ENCODE data around the gene MTHFR.

- TF ChIP-seq CTCF (IDR thresholded peaks at IDR 0.05; ENCODE audit: insufficient read depth, low read length) (no peak), REST (IDR thresholded peaks at IDR 0.05; ENCODE audit: insufficient replicate concordance, low read depth) (no peak), POLR2AphosphoS5 (IDR thresholded peaks at IDR 0.05; ENCODE audit: low read depth) (no peak)
Observed at GRCh38 chr1:11749996-11750395, 55.8 kb downstream of the MTHFR start.

Measured in HL-60 (cell line).